Amniotic epithelial cell (primary cell): Measurements from ENCODE around the gene KASH5.

ENCODE experiments used
- DNase-seq: peaks from one replicate; pipeline ENCODE4 v3.0.0-alpha.2; 2010; ENCODE audit warnings: low read depth

KASH5 gene

GRCh38 chr19:49387936-49388372 is at the start of gene KASH5:
KASH5 (plus strand) TSS chr19:49388249; CDS start chr19:49390884, 2,635 bp downstream.
- DNase-seq, result peak; percentile 52

DNA sequence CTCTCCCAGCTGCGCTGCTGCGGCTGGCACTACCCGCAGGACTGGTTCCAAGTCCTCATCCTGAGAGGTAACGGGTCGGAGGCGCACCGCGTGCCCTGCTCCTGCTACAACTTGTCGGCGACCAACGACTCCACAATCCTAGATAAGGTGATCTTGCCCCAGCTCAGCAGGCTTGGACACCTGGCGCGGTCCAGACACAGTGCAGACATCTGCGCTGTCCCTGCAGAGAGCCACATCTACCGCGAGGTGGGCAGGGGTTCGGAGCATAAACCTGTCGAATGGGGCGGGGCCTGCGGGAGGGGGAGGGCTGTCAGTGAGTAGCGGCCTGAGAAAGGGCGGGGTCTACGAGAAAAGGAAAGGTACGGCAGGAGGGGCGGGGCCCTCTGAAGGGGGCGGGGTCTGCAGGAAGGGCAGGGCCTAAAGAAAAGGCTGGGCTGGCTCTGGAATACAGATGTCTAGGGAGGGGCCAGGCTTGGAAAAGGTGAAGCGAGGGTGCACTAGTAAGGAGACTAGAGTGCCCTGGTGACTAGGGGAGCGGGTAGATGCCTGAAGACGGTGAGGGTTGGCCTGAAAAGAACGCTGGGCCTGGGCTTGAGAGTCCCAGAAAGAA is 49.3 kb upstream of the KASH5 start:
- peak; percentile 53 for DNase-seq

DNA sequence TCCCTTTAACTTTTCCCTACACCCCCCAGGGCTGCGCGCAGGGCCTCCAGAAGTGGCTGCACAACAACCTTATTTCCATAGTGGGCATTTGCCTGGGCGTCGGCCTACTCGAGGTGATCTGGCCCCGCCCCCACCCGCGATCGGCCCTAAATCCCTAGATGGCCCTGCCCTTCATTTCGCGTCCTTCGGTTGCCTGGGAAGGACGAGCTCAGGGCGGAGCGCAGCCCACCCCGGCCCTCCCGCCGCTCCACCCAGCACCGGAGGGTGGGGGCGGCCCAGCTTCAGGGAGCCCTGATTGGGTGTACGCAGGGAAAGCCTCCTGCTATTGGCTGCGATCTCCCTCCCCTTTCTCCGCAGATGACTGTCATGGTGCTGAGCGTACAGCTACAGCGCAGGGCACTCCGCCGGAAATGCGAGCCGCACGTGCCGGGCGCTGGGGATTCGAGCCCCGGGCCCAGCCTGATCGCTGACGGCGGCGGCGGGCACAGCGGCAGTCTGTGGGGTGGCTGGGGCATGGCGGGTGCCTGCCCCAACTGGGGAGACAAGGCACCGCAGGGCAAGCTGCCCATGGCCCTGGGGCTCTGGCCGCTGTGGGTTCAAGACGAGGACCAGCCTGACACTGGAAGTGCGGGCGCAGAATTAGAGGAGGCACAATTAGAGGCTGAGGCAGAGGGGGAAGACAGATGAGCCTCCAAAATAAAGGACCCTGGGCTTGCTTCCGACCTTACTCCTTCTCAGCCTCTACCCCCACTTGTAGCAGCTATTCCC is 48.6 kb upstream of the KASH5 start:
- DNase-seq, result peak; percentile 92

DNA sequence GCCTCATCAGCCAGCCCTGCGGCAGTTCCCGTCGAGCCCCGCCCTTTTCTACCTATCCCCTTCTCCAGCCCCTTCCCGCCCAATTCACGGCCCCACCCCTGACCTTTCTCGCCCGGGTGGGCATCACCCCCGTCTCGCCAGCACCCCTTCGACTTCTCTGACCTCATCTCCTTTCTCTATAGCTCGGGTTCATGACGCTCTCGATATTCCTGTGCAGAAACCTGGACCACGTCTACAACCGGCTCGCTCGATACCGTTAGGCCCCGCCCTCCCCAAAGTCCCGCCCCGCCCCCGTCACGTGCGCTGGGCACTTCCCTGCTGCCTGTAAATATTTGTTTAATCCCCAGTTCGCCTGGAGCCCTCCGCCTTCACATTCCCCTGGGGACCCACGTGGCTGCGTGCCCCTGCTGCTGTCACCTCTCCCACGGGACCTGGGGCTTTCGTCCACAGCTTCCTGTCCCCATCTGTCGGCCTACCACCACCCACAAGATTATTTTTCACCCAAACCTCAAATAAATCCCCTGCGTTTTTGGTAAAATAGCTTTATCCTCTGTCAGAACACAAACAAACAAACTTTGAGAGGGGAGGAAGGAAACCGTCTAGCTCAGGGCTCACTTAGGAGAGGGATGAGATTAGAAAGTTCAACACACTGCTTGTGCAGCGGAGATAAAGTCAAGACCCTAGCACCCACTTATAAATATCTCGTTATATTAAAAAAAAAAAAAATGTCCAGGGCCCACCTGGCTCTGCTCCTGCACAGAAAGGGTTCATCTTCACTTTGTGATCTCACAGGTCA is 47.8 kb upstream of the KASH5 start:
- DNase-seq, result peak; percentile 22

DNA sequence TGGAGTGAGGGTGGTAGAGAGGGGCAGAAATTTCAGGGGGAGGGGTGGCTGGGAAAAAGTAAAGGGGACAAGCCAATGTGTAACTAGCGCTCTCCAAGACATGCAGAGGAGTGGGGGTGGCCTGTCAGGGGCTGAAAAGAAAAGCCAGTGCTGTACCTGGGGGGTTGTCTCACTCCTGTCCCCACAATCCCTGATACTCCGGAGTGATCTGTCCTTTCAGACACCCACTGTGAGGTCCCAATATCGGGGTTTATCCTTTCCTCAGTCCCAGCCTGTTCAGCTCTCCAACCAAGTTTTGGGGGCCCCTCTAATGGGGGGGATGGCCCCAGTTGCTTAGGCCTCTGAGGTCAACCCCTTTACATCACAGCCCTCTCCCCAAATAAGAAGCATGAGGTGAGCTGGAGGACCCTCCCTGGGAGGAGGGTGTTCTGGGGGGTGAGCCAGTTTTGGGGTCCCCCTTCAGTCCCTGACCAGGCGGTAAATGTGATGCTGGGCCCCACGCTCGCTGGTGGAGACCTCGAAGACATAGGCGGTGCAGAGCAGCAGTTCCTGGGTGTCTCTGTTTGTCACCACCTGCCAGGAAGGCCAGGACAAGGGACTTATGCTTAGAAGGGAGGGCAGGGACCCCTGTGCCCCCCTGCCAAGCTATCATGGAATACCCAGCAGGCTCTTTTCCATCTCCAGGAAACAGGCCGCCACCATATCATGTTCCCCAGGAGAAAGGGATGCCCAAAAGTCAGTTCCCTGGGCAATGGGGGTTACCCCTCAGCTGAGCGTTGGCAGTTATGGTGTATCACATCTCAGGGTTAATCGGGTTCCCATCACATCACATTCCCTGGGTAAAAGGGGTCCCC is 47.0 kb upstream of the KASH5 start:
- no peak for DNase-seq

DNA sequence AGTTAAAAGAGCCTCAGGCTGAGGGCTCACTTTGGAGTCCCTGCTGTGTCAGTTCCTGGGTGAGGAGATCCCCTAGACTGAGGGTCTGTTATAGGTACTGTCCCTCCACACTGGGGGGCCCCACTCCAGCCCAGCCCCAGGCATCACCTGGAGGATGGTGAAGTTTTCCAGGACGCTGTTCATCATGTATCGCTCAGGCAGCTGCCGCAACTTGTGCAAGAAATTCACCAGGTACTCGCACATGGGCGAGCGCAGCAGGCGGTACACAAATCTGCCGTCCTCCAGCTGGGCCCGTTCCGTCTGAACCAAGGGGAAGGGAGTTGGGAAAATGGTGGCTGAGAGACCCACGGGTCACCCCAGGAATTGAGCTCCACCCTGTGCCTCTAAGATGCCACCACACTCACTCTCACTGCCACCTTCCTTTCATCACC is 45.7 kb upstream of the KASH5 start:
- no peak for DNase-seq

GRCh38 chr19:49343123-49343522 is 44.9 kb upstream of the KASH5 start:
- DNase-seq, result no peak

DNA sequence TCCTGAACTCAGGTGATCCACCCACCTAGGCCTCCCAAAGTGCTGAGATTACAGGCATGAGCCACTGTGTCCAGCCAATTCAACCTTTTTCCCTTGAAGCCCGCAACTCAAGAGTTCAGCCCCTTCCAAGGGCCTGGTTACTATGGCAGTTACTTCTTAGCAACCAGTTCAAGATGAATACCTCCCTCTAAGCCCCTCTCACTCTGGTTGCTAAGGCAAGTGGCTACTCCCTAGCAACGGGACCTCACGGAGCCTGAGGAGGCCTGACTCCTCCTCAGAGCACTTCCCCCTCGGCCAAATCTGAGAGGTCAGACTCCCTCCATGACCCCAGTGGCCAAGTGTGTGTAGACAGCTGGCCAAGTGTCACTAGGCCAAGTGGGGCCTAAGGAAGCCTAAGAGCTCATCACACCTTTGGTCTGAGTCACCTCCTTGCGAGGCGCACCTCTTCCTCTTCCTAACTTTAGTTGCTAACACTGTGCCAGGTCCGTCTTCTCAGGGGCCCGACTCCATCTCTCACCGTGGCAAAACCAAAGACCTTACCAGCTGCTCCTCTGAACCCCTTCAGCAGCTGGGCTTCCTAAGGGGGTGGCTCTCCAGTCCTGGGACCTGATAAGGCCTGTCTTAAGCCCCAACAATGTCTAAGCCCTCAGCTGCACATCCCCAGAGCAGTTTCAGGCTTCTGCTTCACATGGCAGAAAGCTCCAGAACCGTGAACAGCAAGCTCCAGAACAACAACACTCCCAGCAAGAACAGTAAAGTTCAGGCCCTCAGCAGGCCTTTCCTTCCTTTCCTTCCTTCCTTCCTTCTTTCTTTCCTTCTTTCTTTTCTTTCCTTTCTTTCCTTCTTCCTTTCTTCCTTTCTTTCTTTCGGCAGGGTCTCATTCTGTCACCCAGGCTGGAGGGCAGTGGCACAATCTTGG is 43.3 kb upstream of the KASH5 start:
- no peak for DNase-seq

DNA sequence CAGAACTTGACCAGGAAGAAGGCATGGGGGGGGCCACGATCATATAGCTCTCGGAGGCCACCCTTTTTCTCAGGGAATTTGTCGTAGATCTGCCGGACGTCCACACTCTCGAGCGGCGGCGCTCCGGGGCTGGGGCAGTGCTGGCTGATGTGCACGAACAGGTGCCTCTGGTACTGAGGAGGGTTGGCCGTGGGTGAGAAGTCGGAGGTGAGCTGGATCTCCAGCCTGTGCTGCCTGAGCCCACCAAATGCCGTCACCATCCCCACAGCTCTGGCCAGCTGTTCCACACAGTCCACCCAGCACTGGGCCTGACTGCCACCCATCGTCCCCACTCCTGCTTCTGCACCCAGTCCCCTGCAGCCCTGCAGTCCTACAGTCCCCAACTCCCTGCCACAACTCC is 40.9 kb upstream of the KASH5 start:
- DNase-seq, result no peak

DNA sequence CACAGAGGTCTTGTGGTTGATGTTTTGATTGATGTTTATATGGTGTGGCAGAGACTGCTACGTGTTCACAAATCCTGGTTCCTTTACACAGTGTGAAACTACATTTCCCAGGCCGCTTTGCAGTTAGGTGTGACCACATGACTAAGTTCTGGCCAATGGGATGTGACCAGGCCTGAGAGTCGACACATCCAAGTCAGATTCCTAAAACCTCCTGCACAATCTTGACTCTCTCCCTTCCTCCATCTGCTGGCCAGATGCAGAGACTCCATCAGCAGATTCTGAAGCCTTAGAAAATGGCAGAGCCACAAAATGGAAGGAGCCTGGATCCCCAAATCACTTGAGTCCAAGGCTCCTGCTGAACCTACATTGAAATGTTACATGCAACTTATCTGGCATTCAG is 40.2 kb upstream of the KASH5 start:
- peak; percentile 79 for DNase-seq

DNA sequence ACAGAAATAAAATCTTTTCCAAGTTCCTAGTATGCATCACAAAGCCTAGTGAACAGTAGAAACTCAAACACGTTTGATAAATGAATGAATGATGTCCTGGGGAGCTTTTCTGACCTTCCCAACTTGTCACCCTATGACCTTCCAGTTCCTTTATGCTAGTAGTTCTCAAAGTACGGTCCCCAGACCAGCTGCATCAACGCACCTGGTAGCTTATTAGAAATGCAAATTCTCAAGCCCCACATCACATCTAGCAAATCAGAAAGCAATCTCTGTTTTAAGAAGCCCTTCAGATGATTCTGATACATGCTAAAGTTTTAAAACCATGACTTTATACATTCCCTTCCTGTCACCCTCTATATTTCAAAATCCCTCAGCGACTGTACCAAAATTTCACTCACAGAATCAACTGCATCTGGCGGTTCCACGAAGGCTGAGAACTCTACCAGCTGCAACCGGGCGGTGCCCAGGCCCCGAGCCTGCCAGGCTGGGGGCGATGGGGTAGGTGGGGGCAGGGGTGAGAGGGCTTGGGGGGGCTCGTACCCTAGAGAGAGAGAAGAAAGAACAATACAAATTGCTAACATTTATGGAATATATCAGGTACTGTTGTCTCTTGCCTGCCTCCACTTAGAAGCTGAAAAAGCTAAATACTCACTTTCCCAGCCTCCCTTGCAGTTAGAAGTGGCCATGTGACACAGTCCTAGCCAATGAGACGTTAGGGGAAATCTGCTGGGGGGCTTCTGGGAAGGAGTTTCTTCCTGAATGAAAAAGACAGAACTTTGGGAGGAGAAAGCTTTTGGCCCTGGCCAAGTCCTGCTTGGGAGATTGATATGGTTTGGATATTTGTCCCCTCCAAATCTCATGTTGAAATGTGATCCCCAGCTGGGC is 39.5 kb upstream of the KASH5 start:
- no peak for DNase-seq

- no peak for DNase-seq
Observed at GRCh38 chr19:49349567-49349966, 38.5 kb upstream of the KASH5 start.

- peak; percentile 31 for DNase-seq
Observed at GRCh38 chr19:49355909-49356353, 32.1 kb upstream of the KASH5 start.

- peak; percentile 11 for DNase-seq
Observed at GRCh38 chr19:49356382-49356781, 31.7 kb upstream of the KASH5 start.

DNA sequence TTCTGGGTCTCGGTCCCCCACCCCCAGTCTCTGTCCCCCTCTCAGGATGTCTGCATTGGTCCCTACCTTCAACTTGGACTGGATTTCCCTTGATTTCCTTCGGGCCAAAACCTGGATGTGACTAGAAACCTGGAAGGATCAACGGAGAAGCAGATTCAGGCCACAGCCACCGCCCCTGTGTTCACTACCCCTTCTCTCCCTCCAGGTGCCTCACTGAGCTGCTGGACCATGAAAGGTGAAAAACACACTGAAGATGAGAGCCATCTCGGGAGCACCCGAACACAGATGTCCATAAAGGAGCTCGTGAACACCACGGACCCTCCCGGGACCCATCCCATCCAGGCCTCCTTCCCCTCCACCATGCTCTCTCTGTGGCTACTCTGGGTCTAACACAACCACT is 30.9 kb upstream of the KASH5 start:
- DNase-seq, result no peak

DNA sequence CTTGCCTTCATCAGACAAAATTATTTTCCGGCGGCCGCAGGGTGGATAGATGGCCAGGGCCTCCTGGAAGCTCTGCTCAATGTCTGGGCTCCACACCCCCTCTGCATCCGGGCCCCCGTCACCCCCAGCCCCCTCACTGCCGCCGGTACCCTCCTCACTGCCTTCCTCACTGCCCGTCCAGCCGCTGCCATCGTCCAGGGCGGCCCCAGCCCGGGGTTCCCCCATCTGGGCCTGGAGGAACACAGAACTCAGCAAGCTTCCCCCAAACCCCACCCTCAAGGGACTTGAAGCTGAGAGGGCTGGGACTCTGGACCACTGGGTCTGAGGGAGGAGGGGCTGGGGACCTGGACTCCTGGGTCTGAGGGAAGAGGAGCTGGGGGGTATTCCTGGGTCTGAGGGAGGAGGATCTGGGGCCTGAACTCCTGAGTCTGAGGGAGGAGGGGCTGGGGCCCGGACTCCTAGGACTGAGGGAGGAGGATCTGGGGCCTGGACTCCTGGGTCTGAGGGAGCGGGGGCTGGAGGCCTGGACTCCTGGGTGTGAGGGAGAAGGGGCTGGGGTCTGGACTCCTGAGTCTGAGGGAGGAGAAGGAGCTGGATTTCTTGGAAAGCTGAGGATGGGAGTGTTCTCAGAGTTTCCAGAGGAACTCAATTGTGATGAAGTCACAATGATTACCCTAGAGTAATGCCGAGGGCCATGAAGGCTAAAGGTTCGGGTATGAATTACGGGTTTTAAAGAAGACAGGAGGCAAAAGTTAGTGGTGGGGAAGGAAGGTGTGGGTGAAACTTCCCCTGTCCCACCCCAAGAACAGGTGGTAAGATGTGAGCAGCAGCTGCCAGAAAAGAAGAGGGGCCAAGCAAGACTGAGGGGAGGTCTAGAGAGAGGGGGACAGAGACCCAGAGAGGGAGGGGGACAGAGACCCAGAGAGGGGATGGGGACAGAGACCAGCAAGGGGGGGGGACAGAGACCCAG is 27.9 kb upstream of the KASH5 start:
- no peak for DNase-seq

DNA sequence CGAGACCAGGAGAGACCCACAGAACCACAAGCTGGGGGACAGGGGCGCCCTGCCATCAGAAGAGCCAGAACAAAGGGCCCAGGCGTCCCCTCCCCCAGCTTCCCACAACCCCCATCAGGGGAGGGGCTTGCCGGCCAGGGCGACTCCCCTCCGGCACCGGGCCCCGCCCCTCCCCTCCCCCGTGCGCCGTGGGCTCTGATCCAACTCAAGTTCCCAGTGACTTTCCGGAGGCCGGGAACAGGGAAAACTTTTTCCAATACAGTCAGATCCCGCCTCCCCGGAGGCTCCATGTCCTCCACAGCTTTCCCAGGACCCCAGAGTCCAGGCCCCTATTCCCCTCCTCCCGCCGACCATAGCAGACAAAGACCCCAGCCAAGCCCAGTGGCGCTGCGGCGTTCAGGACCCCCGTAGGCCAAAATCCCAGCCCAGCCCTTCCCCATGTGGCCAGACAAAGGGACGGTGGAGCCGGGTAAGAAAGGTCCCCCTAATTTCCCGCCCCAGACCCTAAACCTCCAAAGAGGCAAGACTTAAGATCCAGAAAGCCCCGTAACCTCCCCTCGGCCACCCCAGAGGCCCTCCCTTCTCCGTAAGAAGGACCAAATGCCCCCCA is 26.5 kb upstream of the KASH5 start:
- DNase-seq, result peak; percentile 76
